Measurements from ENCODE around the gene ZNF584. TPM values are rescaled to one million over a fixed set of nuclear protein-coding genes. Genes with fewer than 3 reads are reported as not detected.

Gene ZNF584
- total and polyA plus RNA-seq, 10 of the 15 experiments (the other 5 are each of a cell fraction or from before 2014, with no cell fraction given): 2.0 to 10.7 (median 6.3) TPM

GRCh38 chr19:58387338-58388174 lies 20.9 kb upstream of the ZNF584 start (continued):
- TF ChIP-seq ZNF687 (IDR thresholded peaks at IDR 0.05): no peak
- no peak for TF ChIP-seq IKZF1 (conservative IDR thresholded peaks at IDR 0.05)
- no peak for TF ChIP-seq FOXM1 (IDR thresholded peaks at IDR 0.05; ENCODE audit: low read depth, low read length)
- TF ChIP-seq PRDM15 (CRISPR knock-in tag; IDR thresholded peaks at IDR 0.05): no peak
- no peak for TF ChIP-seq NFYB (IDR thresholded peaks at IDR 0.05; ENCODE audit: insufficient read depth, low read depth, low read length)
- no peak for TF ChIP-seq ZNF622 (IDR thresholded peaks at IDR 0.05)
- no peak for TF ChIP-seq USF1 (IDR thresholded peaks at IDR 0.05; ENCODE audit: borderline replicate concordance, extremely low read length, insufficient read depth, low read depth, low read length)
- TF ChIP-seq BMI1 (IDR thresholded peaks at IDR 0.05; ENCODE audit: borderline replicate concordance): no peak
- no peak for TF ChIP-seq ZBTB4 (CRISPR knock-in tag; IDR thresholded peaks at IDR 0.05)
- TF ChIP-seq MTA2 (IDR thresholded peaks at IDR 0.05; ENCODE audit: low read depth): no peak
- TF ChIP-seq SPI1 (IDR thresholded peaks at IDR 0.05; ENCODE audit: borderline replicate concordance, insufficient read depth, low read depth, low read length): no peak
- TF ChIP-seq ZNF24 (IDR thresholded peaks at IDR 0.05): no peak
- no peak; the same call in 1 of the 2 replicates for TF ChIP-seq RUNX3 (IDR thresholded peaks at IDR 0.05; ENCODE audit: low read length)
- TF ChIP-seq NBN (IDR thresholded peaks at IDR 0.05): no peak
- TF ChIP-seq KLF5 (IDR thresholded peaks at IDR 0.05; ENCODE audit: partially characterized antibody): no peak
- no peak for TF ChIP-seq CBX3 (IDR thresholded peaks at IDR 0.05; ENCODE audit: borderline replicate concordance, low read depth)
- TF ChIP-seq NFIC (IDR thresholded peaks at IDR 0.05; ENCODE audit: low read depth, low read length): 0 out of 2 replicates have a peak, but pooled peaks have one; percentile 9
